GM12872 (cell line): ENCODE data around the gene THBS3.

Experiments
- TF ChIP-seq, protein P1 (sequence below): IDR thresholded peaks from 3 replicates; pipeline ENCODE4 v1.5.1; 2011; ENCODE audit warnings: low read depth, mild to moderate bottlenecking, low read length, moderate library complexity; ENCODE audit not compliant: insufficient read depth

The THBS3 gene

DNA sequence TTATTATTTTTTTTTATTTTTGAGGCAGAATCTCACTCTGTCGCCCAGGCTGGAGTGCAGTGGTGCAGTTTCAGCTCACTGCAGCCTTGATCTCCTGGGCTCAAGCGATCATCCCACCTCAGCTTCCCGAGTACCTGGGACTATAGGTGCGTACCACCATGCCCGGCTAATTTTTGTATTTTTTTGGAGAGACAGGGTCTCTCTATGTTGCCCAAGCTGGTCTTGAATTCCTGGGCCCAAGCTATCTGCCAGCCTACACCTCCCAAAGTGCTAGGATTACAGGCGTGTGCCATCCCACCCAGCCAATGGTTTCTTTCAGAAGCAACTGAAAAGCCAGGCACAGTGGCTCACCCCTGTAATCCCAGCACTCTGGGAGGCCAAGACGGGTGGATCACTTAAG lies 36.9 kb downstream of the THBS3 start:
- TF ChIP-seq, protein P1, sequence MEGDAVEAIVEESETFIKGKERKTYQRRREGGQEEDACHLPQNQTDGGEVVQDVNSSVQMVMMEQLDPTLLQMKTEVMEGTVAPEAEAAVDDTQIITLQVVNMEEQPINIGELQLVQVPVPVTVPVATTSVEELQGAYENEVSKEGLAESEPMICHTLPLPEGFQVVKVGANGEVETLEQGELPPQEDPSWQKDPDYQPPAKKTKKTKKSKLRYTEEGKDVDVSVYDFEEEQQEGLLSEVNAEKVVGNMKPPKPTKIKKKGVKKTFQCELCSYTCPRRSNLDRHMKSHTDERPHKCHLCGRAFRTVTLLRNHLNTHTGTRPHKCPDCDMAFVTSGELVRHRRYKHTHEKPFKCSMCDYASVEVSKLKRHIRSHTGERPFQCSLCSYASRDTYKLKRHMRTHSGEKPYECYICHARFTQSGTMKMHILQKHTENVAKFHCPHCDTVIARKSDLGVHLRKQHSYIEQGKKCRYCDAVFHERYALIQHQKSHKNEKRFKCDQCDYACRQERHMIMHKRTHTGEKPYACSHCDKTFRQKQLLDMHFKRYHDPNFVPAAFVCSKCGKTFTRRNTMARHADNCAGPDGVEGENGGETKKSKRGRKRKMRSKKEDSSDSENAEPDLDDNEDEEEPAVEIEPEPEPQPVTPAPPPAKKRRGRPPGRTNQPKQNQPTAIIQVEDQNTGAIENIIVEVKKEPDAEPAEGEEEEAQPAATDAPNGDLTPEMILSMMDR, result no peak

DNA sequence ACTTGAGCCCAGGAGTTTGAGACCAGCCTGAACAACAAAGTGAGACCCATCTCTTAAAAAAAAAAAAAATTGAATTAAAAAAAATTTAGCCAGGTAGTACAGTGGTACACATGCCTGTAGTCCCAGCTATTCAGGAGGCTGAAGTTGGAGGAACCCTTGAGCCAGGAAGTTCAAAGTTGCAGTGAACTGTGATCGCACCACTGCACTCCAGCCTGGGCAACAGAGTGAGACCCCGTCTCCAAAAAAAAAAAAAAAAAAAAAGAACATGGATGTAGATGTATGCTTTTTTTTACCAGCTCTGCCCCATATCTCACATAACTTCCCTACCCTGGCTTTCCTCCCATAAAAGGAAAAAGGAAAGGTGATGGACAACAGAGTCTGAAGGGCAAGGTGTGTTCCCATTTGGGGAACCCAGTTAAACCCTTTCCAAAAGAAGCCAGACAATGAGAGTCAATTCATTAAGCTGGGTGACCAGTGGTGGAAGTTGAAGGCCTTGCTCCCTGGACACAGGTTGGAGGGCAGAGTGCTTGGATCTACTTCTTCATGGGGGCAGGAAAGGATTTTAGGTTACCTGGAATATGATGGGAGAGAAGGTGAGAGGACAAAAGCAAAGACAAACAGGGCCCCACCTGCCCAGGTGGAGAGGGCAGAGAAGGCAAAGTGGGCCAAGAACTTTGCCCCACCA lies 37.5 kb downstream of the THBS3 start:
- TF ChIP-seq, protein P1, result no peak

DNA sequence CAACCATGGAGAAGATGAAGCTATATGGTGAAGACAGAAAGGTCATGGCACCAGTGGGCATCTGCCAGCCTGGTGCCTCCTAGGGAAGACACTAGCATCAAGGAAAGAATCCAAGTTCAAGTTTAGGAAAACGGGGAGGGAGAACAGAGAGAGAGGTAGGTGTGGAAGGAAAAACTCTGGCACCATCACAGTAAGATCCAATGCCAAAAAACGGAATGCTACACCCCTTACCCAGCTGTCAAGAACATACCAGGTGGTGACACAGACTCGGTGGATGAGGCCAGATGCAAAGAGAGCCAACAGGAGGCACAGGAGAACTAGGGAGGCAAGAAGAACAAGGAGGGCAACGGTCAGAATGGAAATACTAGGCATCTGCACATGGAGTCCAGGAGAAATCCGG lies 38.2 kb downstream of the THBS3 start:
- TF ChIP-seq, protein P1, result no peak

DNA sequence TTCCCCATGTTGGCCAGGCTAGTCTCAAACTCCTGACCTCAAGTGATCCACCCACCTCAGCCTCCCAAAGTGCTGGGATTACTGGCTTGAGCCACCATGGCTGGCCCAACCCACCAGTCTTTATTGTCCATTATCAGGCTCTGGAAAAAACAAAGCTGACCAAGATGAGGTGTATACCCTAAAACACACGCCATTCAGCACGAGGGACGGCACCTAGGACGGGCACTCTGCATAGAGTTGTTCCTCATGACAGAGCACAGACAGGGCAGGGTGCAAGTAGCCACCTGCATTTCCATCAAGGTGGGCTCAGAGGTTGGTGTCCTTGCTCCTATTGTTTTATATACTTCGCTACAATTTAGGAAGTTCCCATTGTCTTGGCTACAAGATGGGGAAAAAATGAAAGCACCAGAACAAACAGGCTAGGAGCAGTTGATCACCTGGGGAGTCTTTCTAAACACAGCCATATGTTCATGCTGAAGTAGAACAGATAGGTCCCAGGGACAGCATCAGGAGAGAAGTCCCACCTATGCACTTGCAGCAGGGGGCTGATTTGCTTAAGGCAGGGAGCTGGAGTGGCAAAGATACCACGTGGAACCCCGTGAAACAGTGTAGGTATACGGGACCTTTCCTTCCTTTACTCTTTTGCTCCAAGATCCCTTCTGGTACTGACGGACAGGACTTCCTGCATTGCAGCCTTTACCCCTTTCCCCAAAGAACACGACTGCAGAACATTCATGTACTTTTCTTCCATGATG lies 39.1 kb downstream of the THBS3 start:
- TF ChIP-seq, protein P1, result no peak

DNA sequence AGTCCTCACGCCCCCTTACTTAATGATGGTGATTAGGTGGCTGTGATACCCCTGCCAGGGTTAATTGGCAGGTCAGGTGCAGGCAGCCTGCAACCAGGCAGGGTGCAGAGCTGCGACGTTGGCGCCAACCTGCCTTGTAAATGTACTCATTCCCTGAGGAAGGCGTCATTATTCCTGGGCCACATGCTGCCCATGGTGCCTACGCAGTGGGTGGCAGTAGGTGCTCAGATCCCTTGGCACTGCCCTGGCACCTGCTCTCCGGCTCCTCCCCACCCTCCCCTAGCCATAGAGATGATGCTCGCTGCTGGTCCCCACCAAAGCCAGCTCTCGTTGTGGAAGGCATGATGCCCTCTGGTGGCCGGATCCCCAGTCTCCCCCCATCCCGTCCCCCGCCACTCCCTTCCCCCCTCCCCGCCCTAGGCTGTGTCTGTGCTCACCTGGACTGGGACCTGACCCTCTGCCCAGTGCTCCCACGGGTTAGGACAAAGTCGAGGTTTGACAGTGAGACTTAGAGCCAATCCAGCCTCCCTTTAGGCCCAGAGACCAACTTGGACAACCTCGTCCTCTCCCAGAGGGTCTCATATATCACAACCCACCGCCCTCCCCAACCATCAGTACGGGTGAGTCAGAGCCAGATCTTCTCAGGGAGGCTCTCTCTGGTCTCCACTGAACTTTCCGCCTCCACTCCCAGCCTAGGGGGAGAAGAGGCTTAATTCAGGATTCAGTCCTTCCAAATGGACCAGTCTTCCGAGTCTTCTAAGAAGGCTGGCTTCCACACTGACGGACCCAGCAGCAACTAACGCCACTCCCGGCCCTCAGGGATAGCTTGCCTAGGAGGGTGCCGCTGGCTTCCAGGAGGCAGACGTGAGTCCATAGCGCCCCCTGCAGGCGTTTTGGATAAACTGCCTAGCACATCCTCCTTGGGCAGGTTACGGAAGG lies 40.3 kb downstream of the THBS3 start:
- TF ChIP-seq, protein P1, result peak; percentile 94

DNA sequence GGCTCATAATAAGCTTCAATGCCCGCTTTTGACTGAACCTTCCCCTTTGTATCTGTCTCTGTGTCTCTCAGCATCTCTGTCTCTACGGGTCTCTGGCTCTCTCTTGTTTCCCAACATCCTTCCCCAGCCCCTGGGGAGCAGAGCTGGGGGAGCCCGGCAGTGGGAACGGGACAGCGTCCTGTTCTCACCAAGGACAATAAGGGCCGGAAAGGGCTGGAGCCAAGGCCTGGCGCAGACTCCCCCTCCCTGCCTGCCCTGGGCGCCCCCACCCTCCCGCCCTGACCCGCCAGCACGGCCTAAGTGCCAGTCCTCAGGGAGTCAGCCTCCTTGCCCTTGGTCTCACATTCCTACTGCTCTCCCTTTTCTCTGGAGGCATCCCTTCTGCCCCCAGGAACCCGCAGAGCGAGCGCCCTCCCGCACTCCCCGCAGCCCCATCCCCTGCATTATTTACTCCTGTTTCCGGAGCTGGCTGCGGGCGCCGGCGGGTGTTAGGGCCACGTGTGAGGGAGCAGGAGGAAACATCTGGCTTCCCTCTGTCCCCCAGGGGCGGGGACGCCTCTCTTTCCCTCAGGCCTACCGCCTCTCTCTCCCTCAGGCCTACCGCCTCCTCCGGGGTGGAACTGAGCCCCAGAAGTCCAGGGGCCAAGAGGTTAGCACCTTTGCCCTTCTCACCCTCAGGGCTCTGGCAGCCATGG lies 41.1 kb downstream of the THBS3 start:
- TF ChIP-seq, protein P1, result no peak

DNA sequence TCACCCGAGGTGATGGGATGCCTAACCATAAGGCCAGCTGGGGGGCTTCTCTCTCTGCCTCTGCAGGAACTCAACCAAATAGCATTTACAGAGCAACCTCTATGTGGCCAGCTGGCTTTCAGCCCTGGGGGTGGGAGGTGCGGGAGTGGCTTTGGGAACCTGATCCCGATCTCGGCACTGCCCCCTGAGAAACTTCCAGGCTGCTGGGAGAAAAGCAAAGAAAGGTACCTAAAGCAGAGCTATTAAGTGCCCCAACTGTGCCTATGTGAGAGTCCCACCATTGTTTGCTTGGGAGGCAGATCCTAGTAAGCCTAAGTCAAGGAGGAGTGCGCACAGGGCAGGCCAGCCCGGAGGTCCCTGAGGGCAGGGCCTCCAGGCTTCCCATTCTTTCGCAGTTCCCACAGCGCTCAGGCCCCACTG lies 41.6 kb downstream of the THBS3 start:
- TF ChIP-seq, protein P1, result no peak
